SH-SY5Y (cell line): ENCODE measurements around the gene LRP8.

Experiments
- GATA2 ChIP-seq: IDR thresholded peaks from 2 replicates; pipeline ENCODE4 v1.6.1; 2011; ENCODE audit warnings: mild to moderate bottlenecking, low read depth, low read length
- GATA3 ChIP-seq: IDR thresholded peaks from 2 replicates; pipeline ENCODE4 v1.6.1; 2011; ENCODE audit warnings: low read depth, mild to moderate bottlenecking, low read length, moderate library complexity

DNA sequence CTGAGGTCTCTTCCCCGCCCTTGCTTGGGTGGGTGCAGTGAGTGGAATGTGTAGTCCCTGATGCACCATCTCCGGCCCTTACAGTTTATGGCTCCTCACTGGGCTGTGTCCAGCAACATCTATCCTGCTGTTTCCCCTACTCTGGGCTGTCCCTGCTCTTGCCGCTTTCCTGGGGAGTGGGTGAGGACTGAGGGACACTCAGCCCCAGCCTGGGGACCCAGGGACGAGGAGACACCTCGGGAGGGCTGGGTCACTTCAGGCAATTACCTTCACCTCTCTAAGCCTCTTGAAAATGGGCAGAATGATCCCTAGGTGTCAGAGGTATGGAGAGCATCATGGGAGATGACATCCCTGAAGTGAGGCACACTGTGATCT, 13.6 kb upstream of the LRP8 start:
- TF ChIP-seq GATA2 (no peak), GATA3 (no peak)
